Body of pancreas (tissue), 4 donors: ENCODE results near the gene CYP11A1.

Experiments used
- POLR2A ChIP-seq, 3 donors: fragments of 450-650 bp; IDR thresholded peaks; one replicate each; pipeline ENCODE4 v1.6.1; 2016; ENCODE audit warnings: antibody characterized with exemption in 3 of 3, mild to moderate bottlenecking in 2 of 3
- TF ChIP-seq, protein P1 (sequence below), 7 experiments: fragments of 450-650 bp in 4 of 7; fragments of 200-600 bp in 3 of 7; sonication (generic) in 3 of 7; IDR thresholded peaks; one replicate each; pipeline ENCODE4 v1.5.1; 2016 to 2019; ENCODE audit warnings: antibody characterized with exemption in 7 of 7

DNA sequence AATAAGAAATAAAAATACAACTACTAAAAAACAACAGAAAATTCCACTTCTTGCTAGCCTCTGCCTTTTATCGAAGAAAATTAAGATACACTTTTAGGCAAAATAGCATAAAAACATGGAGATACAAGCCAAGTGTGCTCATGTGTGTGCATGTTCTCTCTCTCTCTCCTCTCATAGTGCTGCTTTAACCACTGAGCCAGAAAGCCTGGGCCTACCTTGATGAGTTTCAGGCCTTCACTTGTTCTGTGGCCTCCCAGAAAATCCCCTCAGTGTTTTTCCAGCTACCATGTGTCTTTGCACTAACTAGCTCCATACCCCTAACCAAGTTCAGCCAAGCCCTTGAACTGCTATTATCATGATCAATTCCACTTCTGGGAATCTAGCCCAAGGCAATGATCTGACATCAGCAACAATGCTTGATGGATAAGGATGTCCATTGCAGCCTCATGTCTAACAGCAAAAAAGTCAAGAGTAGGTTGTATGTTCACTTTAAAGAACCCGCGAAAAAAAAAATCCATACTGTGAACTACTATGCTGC, 18.1 kb downstream of the CYP11A1 start:
- TF ChIP-seq, protein P1, sequence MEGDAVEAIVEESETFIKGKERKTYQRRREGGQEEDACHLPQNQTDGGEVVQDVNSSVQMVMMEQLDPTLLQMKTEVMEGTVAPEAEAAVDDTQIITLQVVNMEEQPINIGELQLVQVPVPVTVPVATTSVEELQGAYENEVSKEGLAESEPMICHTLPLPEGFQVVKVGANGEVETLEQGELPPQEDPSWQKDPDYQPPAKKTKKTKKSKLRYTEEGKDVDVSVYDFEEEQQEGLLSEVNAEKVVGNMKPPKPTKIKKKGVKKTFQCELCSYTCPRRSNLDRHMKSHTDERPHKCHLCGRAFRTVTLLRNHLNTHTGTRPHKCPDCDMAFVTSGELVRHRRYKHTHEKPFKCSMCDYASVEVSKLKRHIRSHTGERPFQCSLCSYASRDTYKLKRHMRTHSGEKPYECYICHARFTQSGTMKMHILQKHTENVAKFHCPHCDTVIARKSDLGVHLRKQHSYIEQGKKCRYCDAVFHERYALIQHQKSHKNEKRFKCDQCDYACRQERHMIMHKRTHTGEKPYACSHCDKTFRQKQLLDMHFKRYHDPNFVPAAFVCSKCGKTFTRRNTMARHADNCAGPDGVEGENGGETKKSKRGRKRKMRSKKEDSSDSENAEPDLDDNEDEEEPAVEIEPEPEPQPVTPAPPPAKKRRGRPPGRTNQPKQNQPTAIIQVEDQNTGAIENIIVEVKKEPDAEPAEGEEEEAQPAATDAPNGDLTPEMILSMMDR (IDR thresholded peaks at IDR 0.05) = no peak
- no peak for TF ChIP-seq POLR2A (IDR thresholded peaks at IDR 0.05)
